Measurements from ENCODE around the gene CASZ1.

The CASZ1 gene

GRCh38 chr1:10650556-10651388 lies 145.7 kb downstream of the CASZ1 start:
- DNase-seq, result no peak

GRCh38 chr1:10649517-10650201 lies 146.8 kb downstream of the CASZ1 start:
- DNase-seq, result no peak

GRCh38 chr1:10648689-10649516 lies 147.5 kb downstream of the CASZ1 start:
- no peak for DNase-seq

GRCh38 chr1:10647414-10648170 lies 148.9 kb downstream of the CASZ1 start:
- DNase-seq, result no peak

- peak; percentile 43 for DNase-seq
Measured at GRCh38 chr1:10646347-10646861, 150.0 kb downstream of the CASZ1 start.

- DNase-seq, result no peak
Measured at GRCh38 chr1:10644307-10645128, 151.9 kb downstream of the CASZ1 start.

GRCh38 chr1:10643607-10644306 lies 152.7 kb downstream of the CASZ1 start:
- DNase-seq, result no peak

DNA sequence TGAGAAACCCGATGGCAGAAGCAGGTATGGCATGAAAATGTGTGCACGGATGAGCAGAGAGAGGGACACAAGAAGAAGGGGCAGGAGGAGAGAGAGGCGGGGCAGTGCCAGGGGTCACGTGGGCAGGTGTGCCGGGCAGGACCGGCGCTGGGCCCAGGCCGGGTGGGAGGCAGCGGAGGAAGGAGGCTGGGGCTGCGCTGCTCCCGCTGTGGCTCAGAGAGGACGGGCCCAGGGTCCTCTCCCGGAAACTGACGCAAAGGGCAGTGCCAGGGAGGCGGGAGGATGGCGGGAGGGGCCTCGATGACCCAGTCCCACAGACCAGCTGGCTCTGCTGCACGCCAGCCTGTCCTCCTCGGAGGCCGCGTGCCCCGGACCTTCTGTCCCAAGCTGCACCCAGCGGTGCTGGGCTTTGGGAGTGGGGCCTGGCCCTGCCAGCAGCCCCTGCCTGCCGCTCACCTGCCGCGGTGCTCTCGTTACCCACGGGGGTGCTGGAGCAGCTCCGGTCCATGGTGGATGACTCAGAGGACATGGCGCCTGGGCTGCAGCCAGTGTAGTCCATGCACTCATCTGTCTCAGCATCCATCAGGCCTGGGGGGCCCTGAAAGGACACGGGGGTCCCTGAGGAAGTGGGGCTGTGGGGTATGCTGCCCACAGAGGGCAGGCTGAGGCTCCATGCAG lies 153.9 kb downstream of the CASZ1 start:
- DNase-seq, result no peak

GRCh38 chr1:10641976-10642375 lies 154.5 kb downstream of the CASZ1 start:
- no peak for DNase-seq

DNA sequence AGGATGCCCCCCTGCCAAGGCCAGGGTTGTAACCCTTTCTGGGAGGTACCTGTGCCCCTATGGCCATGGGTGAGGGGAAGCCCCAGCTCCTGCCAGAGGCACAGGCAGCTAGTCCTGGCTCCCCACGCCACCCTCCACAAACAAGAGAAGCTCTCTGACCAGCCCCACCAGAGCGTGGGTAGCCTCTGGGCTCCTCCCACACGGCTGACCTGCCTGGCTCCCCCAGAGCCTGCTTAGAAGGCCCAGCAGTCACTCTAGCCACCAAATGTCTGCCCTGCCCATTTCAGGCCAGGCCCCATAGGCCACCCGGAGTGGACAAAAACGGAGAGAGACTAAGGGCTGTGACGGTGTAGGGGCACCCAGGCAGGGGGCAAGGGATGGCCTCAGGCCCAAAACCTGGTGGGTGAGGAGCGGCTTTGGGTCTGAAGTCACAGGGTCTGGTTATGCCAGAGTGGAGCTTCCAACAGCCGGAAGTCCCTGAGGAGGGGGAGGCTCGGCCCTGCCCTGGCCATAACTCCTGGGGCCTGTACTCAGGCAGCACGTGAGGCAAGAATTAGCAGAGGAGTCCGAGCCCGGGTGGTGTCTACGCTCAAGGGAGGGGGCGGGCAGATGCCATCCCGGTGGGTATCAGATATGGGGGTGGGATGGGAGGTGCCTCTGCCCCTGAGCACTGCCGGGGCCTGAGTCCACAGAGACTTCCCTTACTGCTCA lies 155.4 kb downstream of the CASZ1 start:
- DNase-seq, result no peak

- DNase-seq, result no peak
Measured at GRCh38 chr1:10639775-10640578, 156.5 kb downstream of the CASZ1 start.

GRCh38 chr1:10639011-10639774 lies 157.3 kb downstream of the CASZ1 start:
- DNase-seq, result no peak

GRCh38 chr1:10638559-10639005 lies 157.9 kb downstream of the CASZ1 start:
- no peak for DNase-seq

- DNase-seq, result no peak
Measured at GRCh38 chr1:10637834-10638558, 158.4 kb downstream of the CASZ1 start.

DNA sequence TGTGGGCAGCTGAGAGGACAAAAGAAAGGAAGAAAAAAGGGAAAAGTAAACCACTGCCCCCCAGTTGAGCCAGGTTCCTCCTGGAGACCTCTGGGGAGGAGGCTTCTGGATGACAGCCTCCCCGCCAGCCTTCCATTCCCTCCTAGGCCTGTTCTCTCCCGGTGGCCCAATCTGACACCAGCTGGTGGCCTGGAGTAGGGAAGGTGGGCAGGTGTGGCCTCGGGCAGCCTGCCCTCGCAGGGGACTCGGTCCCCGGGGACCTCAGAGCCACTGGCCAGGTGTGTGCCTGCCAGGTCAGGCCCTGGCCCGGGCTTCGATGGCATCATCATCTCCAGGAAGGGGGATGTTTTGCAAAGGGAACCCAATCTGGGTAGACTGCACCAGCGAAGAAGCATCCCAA lies 159.0 kb downstream of the CASZ1 start:
- no peak for DNase-seq

DNA sequence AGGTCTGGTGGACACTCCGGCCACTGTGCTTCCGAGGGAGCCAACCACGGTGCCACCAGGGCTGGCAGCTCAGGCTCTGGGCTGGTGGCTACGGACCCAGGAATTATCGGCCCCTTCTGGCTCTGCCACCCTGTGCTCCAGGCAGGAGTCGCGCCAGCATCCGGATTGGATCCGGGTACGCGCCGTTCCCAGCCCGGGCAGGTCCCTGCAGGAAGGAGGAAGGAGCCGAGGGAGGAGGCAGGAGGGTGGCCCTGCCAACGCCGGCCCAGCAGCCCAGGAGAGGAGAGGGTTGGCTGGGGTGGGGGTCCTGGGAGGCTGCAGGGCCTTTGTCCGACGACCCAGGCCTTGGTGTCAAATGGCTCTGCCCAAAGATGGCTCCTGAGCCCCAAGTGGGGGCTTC lies 160.5 kb downstream of the CASZ1 start:
- no peak for DNase-seq

Data from RPMI8226 (cell line).